K562 (cell line): Measurements from ENCODE around the gene MYO1D. TPM values are rescaled to one million over a fixed set of nuclear protein-coding genes. Genes with fewer than 3 reads are reported as not detected.

Experiments used
- ATAC-seq: fragments of 200-7000 bp; cut with Tn5 transposase; 3 replicates; pipeline ENCODE4 v1.9.1; 2020; ENCODE audit warnings: moderate library complexity
- BruUV-seq: library from RNA; stranded (reverse); fragments of 400-500 nt; replicated peaks from 2 replicates; lab custom pipeline; 2021; lab: Mats Ljungman, UMichigan
- CTCF ChIA-PET: fragments of 300-600 bp; formaldehyde crosslinking; extraction: SDS; loops from one replicate; lab custom pipeline; 2021; ENCODE audit warnings: low intra/inter-chr PET ratio; lab: Yijun Ruan, JAX
- POLR2A ChIA-PET: fragments of 300-600, 350-650 bp; sonication (Branson Sonifier 250); formaldehyde crosslinking; extraction: SDS; loops from one replicate; lab custom pipeline; 2021; ENCODE audit warnings: antibody characterized with exemption, inconsistent platforms; lab: Yijun Ruan, JAX
- DNase-seq, 4 experiments: peaks; one replicate each; pipeline versions ENCODE4 v3.0.0 to v3.0.0-alpha.2; 2011 to 2018; ENCODE audit warnings: low spot score in 3 of 4, mixed read lengths in 3 of 4; ENCODE audit errors: extremely low read depth in 1 of 4
- FAIRE-seq: peaks from 2 replicates; lab custom pipeline; 2011; peaks lifted over from hg19 to GRCh38; lab: Jason Lieb, UNC
- H2AFZ ChIP-seq: 2 replicates; pipeline ENCODE4 v1.6.0; 2011; ENCODE audit warnings: low read depth, low read length, control low read depth, inconsistent platforms
- H3K27ac ChIP-seq: fragments of 200-600 bp; 3 replicates; pipeline ENCODE4 v1.8.0; 2011; ENCODE audit warnings: low read depth, mild to moderate bottlenecking, control low read depth, inconsistent platforms, low read length, moderate library complexity, mixed read lengths; ENCODE audit errors: extremely low read depth
- H3K27me3 ChIP-seq, 2 experiments: fragments of 300-600 bp in 1 of 2; 2 replicates in 1 of 2; 3 replicates in 1 of 2; pipeline versions ENCODE4 v1.6.0 to v1.8.0; 2011; ENCODE audit warnings: inconsistent platforms in 2 of 2, low read length in 2 of 2, mild to moderate bottlenecking in 1 of 2, mixed read lengths in 1 of 2, moderate library complexity in 1 of 2; ENCODE audit not compliant: control insufficient read depth in 2 of 2, insufficient read depth in 2 of 2
- H3K36me3 ChIP-seq: fragments of 300-600 bp; 3 replicates; pipeline ENCODE4 v1.8.0; 2011; ENCODE audit warnings: mild to moderate bottlenecking, low read length, inconsistent platforms; ENCODE audit not compliant: control insufficient read depth, insufficient read depth
- H3K4me1 ChIP-seq, 2 experiments: fragments of 200-600 bp in 1 of 2; replicated peaks in 1 of 2; 2 replicates in 1 of 2; 3 replicates in 1 of 2; pipeline versions ENCODE4 v1.5.1 to v1.8.0; 2011; ENCODE audit warnings: inconsistent platforms in 2 of 2, low read length in 2 of 2, mild to moderate bottlenecking in 1 of 2, mixed read lengths in 1 of 2, moderate library complexity in 1 of 2; ENCODE audit not compliant: control insufficient read depth in 2 of 2, insufficient read depth in 2 of 2
- H3K4me2 ChIP-seq: 2 replicates; pipeline ENCODE4 v1.6.1; 2011; ENCODE audit warnings: low read length, control low read depth, inconsistent platforms, mixed read lengths; ENCODE audit not compliant: insufficient read depth
- H3K4me3 ChIP-seq: fragments of 200-600 bp; sonication (generic), shearing (Covaris generic); 2 replicates; pipeline ENCODE4 v1.5.1; 2016; ENCODE audit warnings: control low read depth, inconsistent platforms
- H3K79me2 ChIP-seq: fragments of 200-600 bp; 3 replicates; pipeline ENCODE4 v1.8.0; 2011; ENCODE audit warnings: low read length, inconsistent platforms; ENCODE audit not compliant: control insufficient read depth, insufficient read depth
- H3K9ac ChIP-seq, 2 experiments: 2 replicates each; pipeline versions ENCODE4 v1.6.0 to v1.6.1; 2011; ENCODE audit warnings: low read depth in 2 of 2, low read length in 2 of 2, control low read depth in 1 of 2, inconsistent platforms in 1 of 2, mild to moderate bottlenecking in 1 of 2, mixed read lengths in 1 of 2; ENCODE audit not compliant: insufficient read depth in 1 of 2
- H3K9me1 ChIP-seq: one replicate; pipeline ENCODE4 v1.6.0; 2011; ENCODE audit warnings: inconsistent platforms, mild to moderate bottlenecking, low read length, moderate library complexity; ENCODE audit not compliant: control insufficient read depth, insufficient read depth
- H3K9me3 ChIP-seq: replicated peaks from 2 replicates; pipeline ENCODE4 v1.5.1; 2011; ENCODE audit warnings: low read depth, low read length, inconsistent platforms; ENCODE audit not compliant: control insufficient read depth, insufficient read depth
- H4K20me1 ChIP-seq: replicated peaks from 2 replicates; pipeline ENCODE4 v1.6.1; 2011; ENCODE audit warnings: low read length, inconsistent platforms, mixed read lengths; ENCODE audit not compliant: control insufficient read depth, insufficient read depth
- C11orf30 ChIP-seq: fragments of 450-650 bp; IDR thresholded peaks from 2 replicates; pipeline ENCODE4 v1.6.1; 2016; ENCODE audit warnings: low read depth, mild to moderate bottlenecking
- EGR1 ChIP-seq: fragments of 450-650 bp; conservative IDR thresholded peaks from 2 replicates; pipeline ENCODE4 v1.6.1; 2017; ENCODE audit warnings: mild to moderate bottlenecking
- HNRNPUL1 ChIP-seq: fragments of 200-400 bp; formaldehyde crosslinking; IDR thresholded peaks from 2 replicates; pipeline ENCODE4 v1.6.1; 2017; ENCODE audit warnings: low read length
- POLR2G ChIP-seq: fragments of 200-400 bp; formaldehyde crosslinking; IDR thresholded peaks from 2 replicates; pipeline ENCODE4 v1.6.1; 2017; ENCODE audit warnings: low read depth, mild to moderate bottlenecking, antibody characterized with exemption, low read length, moderate library complexity
- RBFOX2 ChIP-seq: fragments of 200-400 bp; formaldehyde crosslinking; IDR thresholded peaks from 2 replicates; pipeline ENCODE4 v1.6.1; 2017; ENCODE audit warnings: low read depth, mild to moderate bottlenecking, low read length, moderate library complexity
- SPI1 ChIP-seq: IDR thresholded peaks from 2 replicates; pipeline ENCODE4 v1.6.1; 2011; ENCODE audit warnings: low read depth, low read length, control low read depth, borderline replicate concordance
- SRSF7 ChIP-seq: fragments of 200-400 bp; formaldehyde crosslinking; optimal IDR thresholded peaks from 2 replicates; pipeline ENCODE3; 2017; ENCODE audit warnings: mild to moderate bottlenecking, low read depth, low read length
- TFAP4 ChIP-seq: sonication (generic); formaldehyde crosslinking; IDR thresholded peaks from 2 replicates; pipeline ENCODE4 v1.8.0; 2022; ENCODE audit warnings: missing genetic modification reagents, mild to moderate bottlenecking, moderate library complexity, borderline replicate concordance
- XRCC3 ChIP-seq: fragments of 450-650 bp; IDR thresholded peaks from 2 replicates; pipeline ENCODE4 v1.6.1; 2017; ENCODE audit warnings: mild to moderate bottlenecking, moderate library complexity
- ZBTB7A ChIP-seq: IDR thresholded peaks from 2 replicates; pipeline ENCODE4 v1.6.1; 2011; ENCODE audit warnings: low read depth, mild to moderate bottlenecking, low read length, moderate library complexity, borderline replicate concordance; ENCODE audit not compliant: control insufficient read depth
- ZNF143 ChIP-seq: sonication (generic); formaldehyde crosslinking; IDR thresholded peaks from 2 replicates; pipeline ENCODE4 v1.9.0; 2022; ENCODE audit warnings: mild to moderate bottlenecking, missing genetic modification reagents
- ZSCAN29 ChIP-seq: fragments of 450-650 bp; IDR thresholded peaks from 2 replicates; pipeline ENCODE4 v1.6.1; 2017
- WGBS: fragments of 100-300 bp; shearing (Covaris generic); methylation state at CpG from one replicate; pipeline ENCODE4 v1.1.6; 2016; ENCODE audit warnings: low coverage, mixed read lengths; ENCODE audit not compliant: insufficient coverage; ENCODE audit errors: missing lambda C conversion rate; 5-methylcytosine and 5-hydroxymethylcytosine counted together
- in situ Hi-C: fragments of 300-500 bp; cut with MboI; formaldehyde crosslinking; loops from 4 replicates; pipeline ENCODE4 v1.15.0; 2018; ENCODE audit warnings: inconsistent platforms, mixed read lengths
- intact Hi-C: fragments of 100-400 bp; cut with micrococcal nuclease; formaldehyde crosslinking; loops from 2 replicates; pipeline ENCODE4 v1.14.2; 2022
- polyA plus RNA-seq, 8 experiments: library from polyadenylated mRNA; depleted of rRNA in 4 of 8; stranded (reverse) in 5 of 8; unstranded in 3 of 8; fragments of >200 nt; fragmentation: Nextera tagmentation in 2 of 8; fragmentation: Illumina TruSeq in 1 of 8; extraction: Ambion mirVana in 2 of 8; extraction: Trizol in 1 of 8; gene quantifications; 2 replicates each; pipeline versions ENCODE4 v1.2.1 to v1.2.3, GENCODE V29; 2011 to 2014; ENCODE audit warnings: inconsistent platforms in 1 of 8, missing spikeins in 1 of 8
- total RNA-seq, 7 experiments: library from RNA; depleted of rRNA in 6 of 7; stranded (reverse); fragments of >200 nt in 6 of 7; fragmentation: Illumina TruSeq in 2 of 7; extraction: Trizol in 2 of 7; gene quantifications; 2 replicates each; pipeline versions ENCODE4 v1.2.1 to v1.2.3, GENCODE V29; 2011 to 2021; ENCODE audit warnings: low replicate concordance in 1 of 7
- TF ChIP-seq, protein P1 (sequence below): sonication (generic); formaldehyde crosslinking; IDR thresholded peaks from 2 replicates; pipeline ENCODE4 v1.8.0; 2022; ENCODE audit warnings: mild to moderate bottlenecking, missing genetic modification reagents
- TF ChIP-seq, protein P2 (sequence below): sonication (generic); formaldehyde crosslinking; IDR thresholded peaks from 2 replicates; pipeline ENCODE4 v1.8.1; 2023; ENCODE audit warnings: mild to moderate bottlenecking, missing genetic modification reagents
- TF ChIP-seq, protein P3 (sequence below): fragments of 250-450 bp; sonication (Bioruptor Pico); IDR thresholded peaks from 2 replicates; pipeline ENCODE4 v1.8.0; 2022; ENCODE audit warnings: inconsistent platforms, mild to moderate bottlenecking, moderate library complexity, borderline replicate concordance

Gene MYO1D
- total and polyA plus RNA-seq, 9 of the 15 experiments (the other 6 are each of a cell fraction or from before 2014, with no cell fraction given), result 2.1 to 71.2 (median 45.4) TPM

- no peaks in the 10 kb centered on the region for H3K27me3 ChIP-seq
- peak overlapping the region; percentile 14; the same call in 1 of the 3 replicates for H3K27ac ChIP-seq
- H4K20me1 ChIP-seq, result 0 out of 2 replicates have a peak, but pooled peaks cover 2% of the 10 kb centered on the region
- DNase-seq, result peak; percentile 31 to 56 (median 42)
- no TSS peak for BruUV-seq
- intact Hi-C loops (no loop called here), in situ Hi-C loops (no loop called here)
- no peak overlapping the region for H3K4me3 ChIP-seq
- peak; percentile 61 for ATAC-seq
- 66% methylated on average over 21 of the region's 21 CpGs for WGBS
- H3K36me3 ChIP-seq, result peaks cover 35% of the 10 kb centered on the region; the same call in 2 of the 3 replicates
- 0 out of 2 replicates have a peak overlapping the region, but pooled peaks have one; percentile 29 for H2AFZ ChIP-seq
- peak; percentile 56; the same call in 1 of the 2 replicates for TF ChIP-seq SPI1
- TF ChIP-seq, protein P1, sequence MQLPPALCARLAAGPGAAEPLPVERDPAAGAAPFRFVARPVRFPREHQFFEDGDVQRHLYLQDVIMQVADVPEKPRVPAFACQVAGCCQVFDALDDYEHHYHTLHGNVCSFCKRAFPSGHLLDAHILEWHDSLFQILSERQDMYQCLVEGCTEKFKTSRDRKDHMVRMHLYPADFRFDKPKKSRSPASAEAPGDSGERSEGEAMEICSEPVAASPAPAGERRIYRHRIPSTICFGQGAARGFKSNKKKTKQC (CRISPR knock-in tag), result no peak
- TF ChIP-seq HNRNPUL1, result no peak
- TF ChIP-seq, protein P2, sequence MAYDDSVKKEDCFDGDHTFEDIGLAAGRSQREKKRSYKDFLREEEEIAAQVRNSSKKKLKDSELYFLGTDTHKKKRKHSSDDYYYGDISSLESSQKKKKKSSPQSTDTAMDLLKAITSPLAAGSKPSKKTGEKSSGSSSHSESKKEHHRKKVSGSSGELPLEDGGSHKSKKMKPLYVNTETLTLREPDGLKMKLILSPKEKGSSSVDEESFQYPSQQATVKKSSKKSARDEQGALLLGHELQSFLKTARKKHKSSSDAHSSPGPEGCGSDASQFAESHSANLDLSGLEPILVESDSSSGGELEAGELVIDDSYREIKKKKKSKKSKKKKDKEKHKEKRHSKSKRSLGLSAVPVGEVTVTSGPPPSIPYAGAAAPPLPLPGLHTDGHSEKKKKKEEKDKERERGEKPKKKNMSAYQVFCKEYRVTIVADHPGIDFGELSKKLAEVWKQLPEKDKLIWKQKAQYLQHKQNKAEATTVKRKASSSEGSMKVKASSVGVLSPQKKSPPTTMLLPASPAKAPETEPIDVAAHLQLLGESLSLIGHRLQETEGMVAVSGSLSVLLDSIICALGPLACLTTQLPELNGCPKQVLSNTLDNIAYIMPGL (CRISPR knock-in tag), result no peak
- TF ChIP-seq ZNF143 (CRISPR knock-in tag), result no peak
- no peak for TF ChIP-seq TFAP4 (CRISPR knock-in tag)
- TF ChIP-seq SRSF7, result no peak
- no peak for TF ChIP-seq RBFOX2
- TF ChIP-seq EGR1, result peak; percentile 95
- TF ChIP-seq XRCC3, result no peak
- TF ChIP-seq ZSCAN29, result no peak
- peak; percentile 32; the same call in 1 of the 2 replicates for TF ChIP-seq ZBTB7A
- peak; percentile 39; the same call in 1 of the 2 replicates for TF ChIP-seq POLR2G
- TF ChIP-seq, protein P3, sequence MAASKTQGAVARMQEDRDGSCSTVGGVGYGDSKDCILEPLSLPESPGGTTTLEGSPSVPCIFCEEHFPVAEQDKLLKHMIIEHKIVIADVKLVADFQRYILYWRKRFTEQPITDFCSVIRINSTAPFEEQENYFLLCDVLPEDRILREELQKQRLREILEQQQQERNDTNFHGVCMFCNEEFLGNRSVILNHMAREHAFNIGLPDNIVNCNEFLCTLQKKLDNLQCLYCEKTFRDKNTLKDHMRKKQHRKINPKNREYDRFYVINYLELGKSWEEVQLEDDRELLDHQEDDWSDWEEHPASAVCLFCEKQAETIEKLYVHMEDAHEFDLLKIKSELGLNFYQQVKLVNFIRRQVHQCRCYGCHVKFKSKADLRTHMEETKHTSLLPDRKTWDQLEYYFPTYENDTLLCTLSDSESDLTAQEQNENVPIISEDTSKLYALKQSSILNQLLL (CRISPR knock-in tag), result no peak
- TF ChIP-seq C11orf30, result no peak
- peak overlapping the region in 1 of 2 experiments; percentile 80; a peak in 2 of 4 replicates for H3K9ac ChIP-seq
- ChIA-PET POLR2A (interaction anchor here (0.5 to 1.2 kb wide), 4 partner anchors 131 to 465 kb away, joined by 3 to 6 read pairs (median 4); no protein-coding TSS in a partner anchor), CTCF (no interaction called here)
- no peaks in the 10 kb centered on the region for H3K9me1 ChIP-seq
- H3K4me1 ChIP-seq, result peaks cover 7 to 40% of the 10 kb centered on the region in 2 experiments; a peak in 4 of 5 replicates
- peaks cover 17% of the 10 kb centered on the region; the same call in 2 of the 3 replicates for H3K79me2 ChIP-seq
- H3K4me2 ChIP-seq, result no peak overlapping the region
- FAIRE-seq, result peak; percentile 63
- H3K9me3 ChIP-seq, result no peaks in the 10 kb centered on the region
Measured at GRCh38 chr17:32491371-32492263, 385.3 kb downstream of the MYO1D start.
